Neuron (in vitro differentiated cells): ENCODE results near the gene SDC1.
"Not testable (repeated sequence)": the region's sequence is repeated elsewhere in the genome, so short reads cannot be mapped to it uniquely, and the experiment has no call there.

Source experiments
- H2AFZ ChIP-seq: one replicate; pipeline ENCODE4 v1.6.1; 2013; ENCODE audit warnings: low read depth, mild to moderate bottlenecking, inconsistent platforms, low read length, moderate library complexity
- H3K27me3 ChIP-seq: one replicate; pipeline ENCODE4 v1.6.1; 2013; ENCODE audit warnings: low read length; ENCODE audit not compliant: insufficient read depth
- H3K36me3 ChIP-seq: one replicate; pipeline ENCODE4 v1.6.1; 2013; ENCODE audit warnings: low read length; ENCODE audit not compliant: insufficient read depth
- H3K4me1 ChIP-seq: one replicate; pipeline ENCODE4 v1.6.1; 2013; ENCODE audit warnings: low read length; ENCODE audit not compliant: insufficient read depth
- H3K4me3 ChIP-seq: 2 replicates; pipeline ENCODE4 v1.5.1; 2013; ENCODE audit warnings: mild to moderate bottlenecking, low read length, moderate library complexity
- H3K9me3 ChIP-seq: one replicate; pipeline ENCODE4 v1.6.1; 2013; ENCODE audit warnings: low read length

Gene SDC1

GRCh38 chr2:20195431-20196033 is 29.4 kb downstream of the SDC1 start:
- no peaks in the 10 kb centered on the region for H3K27me3 ChIP-seq
- H3K4me3 ChIP-seq = no peak overlapping the region
- no peaks in the 10 kb centered on the region for H3K9me3 ChIP-seq
- no peaks in the 10 kb centered on the region for H3K4me1 ChIP-seq
- H3K36me3 ChIP-seq = no peaks in the 10 kb centered on the region
- no peak overlapping the region for H2AFZ ChIP-seq

DNA sequence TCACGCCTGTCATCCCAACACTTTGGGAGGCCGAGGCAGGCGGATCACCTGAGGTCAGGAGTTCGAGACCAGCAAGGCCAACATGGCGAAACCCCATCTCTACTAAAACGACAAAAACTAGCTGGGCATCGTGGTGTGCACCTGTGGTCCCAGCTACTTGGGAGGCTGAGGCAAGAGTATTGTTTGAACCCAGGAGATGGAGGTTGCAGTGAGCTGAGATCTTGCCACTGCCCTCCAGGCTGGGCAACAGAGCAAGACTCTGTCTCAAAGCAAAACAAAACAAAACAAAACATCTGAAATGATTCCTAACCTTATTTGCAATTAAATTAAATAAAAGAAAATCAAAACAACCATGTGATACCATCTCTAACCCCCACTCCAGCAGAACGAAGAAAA is 29.9 kb downstream of the SDC1 start:
- not testable (repeated sequence) for H3K9me3 ChIP-seq, H3K36me3 ChIP-seq, H3K27me3 ChIP-seq, H3K4me1 ChIP-seq, H2AFZ ChIP-seq, H3K4me3 ChIP-seq

DNA sequence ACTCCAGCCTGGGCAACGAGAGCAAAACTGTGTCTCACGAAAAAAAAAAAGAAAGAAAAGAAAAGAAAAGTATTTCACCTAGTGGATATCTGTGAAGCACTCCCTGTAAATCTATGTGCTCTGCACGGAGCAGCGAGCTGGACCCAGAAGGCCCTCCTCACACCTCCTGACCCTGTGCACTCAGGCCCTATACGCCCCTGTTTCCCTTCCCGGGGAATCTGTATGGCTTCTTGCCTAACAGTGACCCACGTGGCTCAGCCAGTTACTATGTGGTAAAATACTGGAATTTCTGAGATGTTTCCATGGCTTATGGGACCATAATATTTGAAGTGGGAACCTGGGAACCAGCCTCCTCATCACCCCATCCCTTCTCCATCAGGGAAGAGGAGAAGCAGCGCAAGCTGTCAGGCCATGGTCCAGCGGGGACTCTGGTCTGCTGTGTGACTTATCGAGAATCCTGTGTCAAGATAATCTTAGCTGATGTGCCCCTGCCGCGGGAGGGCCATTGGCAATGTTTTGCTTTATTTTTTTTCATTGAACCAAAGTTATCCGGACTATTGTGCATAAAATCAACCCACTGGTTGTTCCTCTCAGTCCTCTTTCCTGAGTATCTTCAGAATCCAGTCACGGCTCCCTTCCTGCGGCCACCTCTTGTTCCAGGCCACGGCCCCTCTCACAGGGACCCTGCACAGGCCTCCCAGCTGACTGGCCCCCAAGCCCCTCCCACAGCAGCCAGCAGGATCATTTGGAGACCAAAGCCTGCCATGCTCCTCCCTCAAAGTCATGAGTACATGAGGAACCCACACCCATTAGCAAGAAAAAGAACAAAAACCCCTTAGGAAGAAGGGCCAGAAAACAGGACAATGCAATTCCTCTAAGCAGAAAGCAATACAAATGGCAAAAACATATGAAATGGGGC is 30.6 kb downstream of the SDC1 start:
- no peak overlapping the region for H2AFZ ChIP-seq
- H3K4me1 ChIP-seq = no peaks in the 10 kb centered on the region
- H3K36me3 ChIP-seq = no peaks in the 10 kb centered on the region
- H3K27me3 ChIP-seq = peaks cover 4% of the 10 kb centered on the region
- no peaks in the 10 kb centered on the region for H3K9me3 ChIP-seq
- H3K4me3 ChIP-seq = no peak overlapping the region

GRCh38 chr2:20193185-20193584 is 31.7 kb downstream of the SDC1 start:
- H3K36me3 ChIP-seq = no peaks in the 10 kb centered on the region
- H3K27me3 ChIP-seq = peaks cover 4% of the 10 kb centered on the region
- H3K9me3 ChIP-seq = no peaks in the 10 kb centered on the region
- H3K4me3 ChIP-seq = no peak overlapping the region
- no peak overlapping the region for H2AFZ ChIP-seq
- H3K4me1 ChIP-seq = no peaks in the 10 kb centered on the region

DNA sequence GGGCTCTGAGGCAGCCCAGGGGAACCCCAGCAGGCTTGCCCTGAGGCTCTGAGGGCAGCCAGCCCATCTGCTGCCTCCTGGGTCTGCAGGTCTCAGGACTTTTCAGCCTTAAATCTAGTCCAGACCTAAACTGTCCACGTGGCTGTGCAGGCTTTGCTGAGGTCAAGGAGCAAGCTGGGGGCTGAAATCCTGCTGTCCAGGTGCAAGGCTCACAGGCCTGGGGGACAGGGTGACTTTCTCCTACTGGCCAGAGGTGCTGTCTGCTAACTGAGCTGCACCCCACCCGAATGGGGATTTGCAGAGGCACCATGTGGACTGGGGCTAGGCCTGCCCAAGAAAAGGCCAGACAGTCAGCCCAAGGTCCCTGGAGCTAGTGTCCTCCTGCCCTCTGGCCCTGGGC is 32.1 kb downstream of the SDC1 start:
- no peaks in the 10 kb centered on the region for H3K36me3 ChIP-seq
- H2AFZ ChIP-seq = no peak overlapping the region
- no peak overlapping the region for H3K4me3 ChIP-seq
- H3K4me1 ChIP-seq = no peaks in the 10 kb centered on the region
- H3K9me3 ChIP-seq = no peaks in the 10 kb centered on the region
- H3K27me3 ChIP-seq = peaks cover 4% of the 10 kb centered on the region

- Histone ChIP-seq H3K27me3 (peaks cover 4% of the 10 kb centered on the region), H3K36me3 (no peaks in the 10 kb centered on the region), H3K9me3 (no peaks in the 10 kb centered on the region), H3K4me1 (no peaks in the 10 kb centered on the region), H2AFZ (no peak overlapping the region), H3K4me3 (no peak overlapping the region)
Measured at GRCh38 chr2:20191714-20192569, 33.0 kb downstream of the SDC1 start.

DNA sequence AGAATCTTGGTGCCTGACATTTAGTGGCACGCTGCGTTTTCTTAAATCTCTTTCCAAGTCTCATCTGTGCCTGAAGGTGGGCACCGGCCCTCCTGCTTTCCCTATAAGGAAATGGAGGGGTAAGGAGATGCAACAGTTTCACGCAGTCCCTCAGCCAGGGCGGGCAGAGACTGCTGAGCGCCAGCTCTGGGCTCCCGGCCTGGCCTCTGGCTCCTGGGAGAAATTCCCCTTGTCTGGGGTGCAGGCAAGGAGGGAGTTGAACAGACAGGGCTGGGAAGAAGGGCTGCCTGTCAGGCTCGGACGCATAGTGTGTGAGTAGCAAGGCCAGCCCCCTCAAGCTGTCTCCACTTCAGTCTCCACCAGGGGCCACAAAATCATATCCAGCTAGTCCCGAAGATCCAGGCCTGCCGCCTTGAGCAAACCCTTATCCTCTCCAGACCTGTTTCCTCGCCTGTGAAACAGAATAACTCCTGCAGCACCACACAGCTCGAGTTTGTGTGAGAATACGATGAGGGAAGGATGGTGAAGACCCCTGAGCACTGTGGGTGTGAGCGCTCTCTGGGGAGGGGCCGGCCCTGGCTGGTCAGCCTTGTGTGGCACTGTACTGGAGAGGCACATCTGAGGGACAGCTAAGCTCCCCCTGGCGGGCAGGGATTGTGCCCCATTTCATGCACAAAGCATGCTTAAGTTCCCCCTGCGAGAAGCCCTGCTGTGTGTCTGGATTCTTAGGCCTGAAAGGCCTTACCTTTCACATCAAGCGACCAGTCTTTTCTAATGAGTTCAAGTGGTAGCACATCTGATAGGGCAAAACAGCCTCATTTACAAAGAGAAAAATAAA is 33.8 kb downstream of the SDC1 start:
- Histone ChIP-seq H3K9me3 (no peaks in the 10 kb centered on the region), H3K27me3 (peaks cover 4% of the 10 kb centered on the region), H3K4me1 (peaks cover 2% of the 10 kb centered on the region), H3K36me3 (no peaks in the 10 kb centered on the region), H2AFZ (no peak overlapping the region), H3K4me3 (no peak overlapping the region)

- H2AFZ ChIP-seq = no peak overlapping the region
- peaks cover 4% of the 10 kb centered on the region for H3K27me3 ChIP-seq
- H3K9me3 ChIP-seq = no peaks in the 10 kb centered on the region
- H3K4me1 ChIP-seq = peaks cover 10% of the 10 kb centered on the region
- H3K36me3 ChIP-seq = no peaks in the 10 kb centered on the region
- H3K4me3 ChIP-seq = no peak overlapping the region
Measured at GRCh38 chr2:20190170-20190569, 34.8 kb downstream of the SDC1 start.

DNA sequence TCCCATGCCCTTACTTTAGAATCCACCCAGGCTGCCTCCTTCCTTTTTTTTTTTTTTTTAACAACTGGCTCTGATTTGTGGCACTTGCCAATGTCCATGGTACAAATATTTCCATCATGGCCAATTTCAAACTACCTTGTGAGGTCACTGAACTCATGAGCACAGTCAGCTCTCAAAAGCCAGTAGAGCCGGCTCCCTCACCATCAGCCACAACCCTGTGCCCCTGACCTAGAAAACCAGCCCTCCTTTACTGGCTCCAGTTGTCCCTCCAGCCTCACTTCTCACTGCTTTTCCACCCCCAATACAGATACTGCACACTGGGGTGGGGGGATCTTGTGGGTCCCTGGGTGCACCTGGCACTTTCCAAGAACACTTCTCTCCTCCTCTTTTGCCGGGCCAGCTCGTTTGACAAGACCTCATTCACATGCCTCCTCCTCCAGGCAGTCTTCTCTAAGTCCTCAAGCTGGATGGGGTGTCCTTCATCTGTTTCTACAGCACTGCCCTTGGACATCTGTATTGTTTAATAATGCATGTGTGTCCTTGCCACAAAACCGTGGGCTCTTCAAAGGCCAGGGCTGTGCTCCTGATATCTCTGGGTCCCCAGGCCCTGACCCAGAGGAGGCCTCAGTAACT is 35.5 kb downstream of the SDC1 start:
- H3K4me1 ChIP-seq = peaks cover 10% of the 10 kb centered on the region
- no peak overlapping the region for H2AFZ ChIP-seq
- no peaks in the 10 kb centered on the region for H3K36me3 ChIP-seq
- H3K27me3 ChIP-seq = peaks cover 4% of the 10 kb centered on the region
- H3K9me3 ChIP-seq = no peaks in the 10 kb centered on the region
- H3K4me3 ChIP-seq = no peak overlapping the region

DNA sequence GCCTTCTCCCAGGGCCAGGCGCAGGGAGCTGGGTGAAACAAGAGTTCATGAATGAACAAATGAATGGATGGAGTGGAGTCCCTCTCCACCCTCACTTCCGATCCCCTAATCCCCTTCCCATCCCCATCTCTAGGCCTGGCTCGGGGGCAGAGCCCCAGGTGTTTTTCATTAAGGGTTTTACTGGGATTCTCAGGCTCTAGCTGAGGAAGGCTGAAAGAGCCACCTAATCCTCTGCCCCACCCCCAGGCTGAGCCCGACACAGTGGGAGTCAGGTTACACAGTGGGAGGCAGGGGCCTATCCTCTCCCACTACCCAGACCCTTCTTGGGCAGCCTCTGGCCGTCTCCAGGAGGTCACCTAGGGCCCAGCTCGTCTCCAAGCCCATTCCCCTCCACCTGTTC is 36.1 kb downstream of the SDC1 start:
- Histone ChIP-seq H3K4me1 (peaks cover 10% of the 10 kb centered on the region), H3K4me3 (no peak overlapping the region), H3K9me3 (no peaks in the 10 kb centered on the region), H3K27me3 (peaks cover 4% of the 10 kb centered on the region), H3K36me3 (no peaks in the 10 kb centered on the region), H2AFZ (no peak overlapping the region)

DNA sequence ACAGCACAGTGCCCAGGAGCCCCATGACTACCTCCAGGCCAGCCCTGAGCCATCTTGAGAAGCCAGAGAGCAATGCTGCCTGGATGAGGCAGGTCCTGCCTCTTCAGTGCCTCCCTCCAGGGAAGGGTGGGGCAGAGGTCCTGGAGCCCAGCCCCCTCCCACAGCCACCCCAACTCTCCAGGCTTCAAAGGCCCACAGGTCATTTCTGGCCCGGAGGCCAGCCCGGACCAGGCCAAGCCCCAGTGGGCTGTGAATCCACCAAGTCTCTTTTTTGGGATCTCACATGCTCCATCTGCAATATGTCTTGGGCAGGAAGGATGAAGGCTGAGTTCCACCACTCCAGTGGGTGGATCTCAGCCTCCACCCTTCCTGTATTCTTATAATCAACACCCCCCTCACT is 36.7 kb downstream of the SDC1 start:
- no peaks in the 10 kb centered on the region for H3K36me3 ChIP-seq
- H3K4me3 ChIP-seq = no peak overlapping the region
- peaks cover 4% of the 10 kb centered on the region for H3K27me3 ChIP-seq
- no peaks in the 10 kb centered on the region for H3K9me3 ChIP-seq
- peaks cover 10% of the 10 kb centered on the region for H3K4me1 ChIP-seq
- no peak overlapping the region for H2AFZ ChIP-seq

GRCh38 chr2:20187331-20187730 is 37.6 kb downstream of the SDC1 start:
- Histone ChIP-seq H3K4me1 (peaks cover 10% of the 10 kb centered on the region), H3K4me3 (no peak overlapping the region), H2AFZ (no peak overlapping the region), H3K36me3 (no peaks in the 10 kb centered on the region), H3K27me3 (peaks cover 4% of the 10 kb centered on the region), H3K9me3 (no peaks in the 10 kb centered on the region)
